Endodermal cell (in vitro differentiated cells): Measurements from ENCODE around the gene RPS6KB2. TPM values are rescaled to one million over a fixed set of nuclear protein-coding genes. Genes with fewer than 3 reads are reported as not detected.

Experiments
- DNase-seq: peaks from one replicate; pipeline ENCODE4 v3.0.0-alpha.2; 2017
- H3K27ac ChIP-seq: 2 replicates; pipeline ENCODE4 v1.5.1; 2013; ENCODE audit warnings: mild to moderate bottlenecking, low read depth, low read length, moderate library complexity
- H3K27me3 ChIP-seq: 2 replicates; pipeline ENCODE4 v1.6.1; 2013; ENCODE audit warnings: mild to moderate bottlenecking, low read length, moderate library complexity; ENCODE audit not compliant: insufficient read depth, control insufficient read depth, poor library complexity, severe bottlenecking
- H3K36me3 ChIP-seq: 2 replicates; pipeline ENCODE4 v1.7.0; 2013; ENCODE audit warnings: mild to moderate bottlenecking, low read length, moderate library complexity; ENCODE audit not compliant: control insufficient read depth, insufficient read depth
- H3K4me1 ChIP-seq: one replicate; pipeline ENCODE4 v1.7.0; 2013; ENCODE audit warnings: low read length; ENCODE audit not compliant: control insufficient read depth, insufficient read depth
- H3K4me3 ChIP-seq: 2 replicates; pipeline ENCODE4 v1.5.1; 2013; ENCODE audit warnings: mild to moderate bottlenecking, low read length, moderate library complexity
- H3K9ac ChIP-seq: 2 replicates; pipeline ENCODE4 v1.6.1; 2013; ENCODE audit warnings: mild to moderate bottlenecking, low read length, moderate library complexity; ENCODE audit not compliant: poor library complexity, severe bottlenecking; ENCODE audit errors: extremely low read depth
- H3K9me3 ChIP-seq: 2 replicates; pipeline ENCODE4 v1.6.1; 2013; ENCODE audit warnings: mild to moderate bottlenecking, low read length, moderate library complexity; ENCODE audit not compliant: control insufficient read depth
- H3K27ac Mint-ChIP-seq: 2 replicates; pipeline ENCODE4 v1.8.0; 2020; ENCODE audit warnings: mixed read lengths
- H3K27me3 Mint-ChIP-seq: 2 replicates; pipeline ENCODE4 v1.8.0; 2021; ENCODE audit warnings: mild to moderate bottlenecking, mixed read lengths; ENCODE audit not compliant: insufficient read depth
- H3K36me3 Mint-ChIP-seq: 2 replicates; pipeline ENCODE4 v1.8.0; 2020; ENCODE audit warnings: low read depth, mixed read lengths
- H3K4me1 Mint-ChIP-seq: 2 replicates; pipeline ENCODE4 v1.8.0; 2020; ENCODE audit warnings: mixed read lengths
- H3K4me3 Mint-ChIP-seq: 2 replicates; pipeline ENCODE4 v1.8.0; 2020; ENCODE audit warnings: mild to moderate bottlenecking, moderate library complexity, mixed read lengths
- H3K9me3 Mint-ChIP-seq: 2 replicates; pipeline ENCODE4 v1.8.0; 2020; ENCODE audit warnings: mild to moderate bottlenecking, mixed read lengths
- WGBS, 2 experiments: methylation state at CpG; one replicate each; pipeline versions ENCODE4 v1.1.5 to v1.1.7; 2013; ENCODE audit warnings: missing lambda C conversion rate in 2 of 2, mixed read lengths in 1 of 2; ENCODE audit not compliant: insufficient coverage in 1 of 2, insufficient read length in 1 of 2; 5-methylcytosine and 5-hydroxymethylcytosine counted together
- total RNA-seq, 2 donors: library from RNA; stranded (reverse); fragmentation: NEBNext Ultra II Directional in 1 of 2; extraction: Animal tissue kit (Norgen Biotek cat#: 25700) in 1 of 2; gene quantifications; 2 replicates in 1 of 2; 3 replicates in 1 of 2; pipeline ENCODE4 v1.2.1, GENCODE V29; 2021
- TF ChIP-seq, protein P1 (sequence below): fragments of 200-600 bp; sonication (generic); conservative IDR thresholded peaks from 2 replicates; pipeline ENCODE4 v1.5.0; 2021; ENCODE audit warnings: antibody characterized with exemption, mild to moderate bottlenecking

Gene RPS6KB2
- total RNA-seq, 2 donors from 2014 or later: 47.0 to 51.8 TPM

- Histone ChIP-seq H3K4me1 (no peaks in the 10 kb centered on the region), H3K9ac (no peak overlapping the region), H3K27me3 (no peaks in the 10 kb centered on the region), H3K36me3 (no peaks in the 10 kb centered on the region), H3K9me3 (no peaks in the 10 kb centered on the region), H3K27ac (peak overlapping the region; percentile 66), H3K4me3 (no peak overlapping the region)
- WGBS, 2 experiments: 94 to 96% methylated on average over 11 to 14 of the region's 14 CpGs
- Mint-ChIP-seq H3K9me3 (no peaks in the 10 kb centered on the region), H3K36me3 (no peaks in the 10 kb centered on the region), H3K27me3 (no peaks in the 10 kb centered on the region), H3K4me1 (no peaks in the 10 kb centered on the region), H3K4me3 (no peak overlapping the region), H3K27ac (no peak overlapping the region)
- DNase-seq: peak; percentile 36
- TF ChIP-seq, protein P1, sequence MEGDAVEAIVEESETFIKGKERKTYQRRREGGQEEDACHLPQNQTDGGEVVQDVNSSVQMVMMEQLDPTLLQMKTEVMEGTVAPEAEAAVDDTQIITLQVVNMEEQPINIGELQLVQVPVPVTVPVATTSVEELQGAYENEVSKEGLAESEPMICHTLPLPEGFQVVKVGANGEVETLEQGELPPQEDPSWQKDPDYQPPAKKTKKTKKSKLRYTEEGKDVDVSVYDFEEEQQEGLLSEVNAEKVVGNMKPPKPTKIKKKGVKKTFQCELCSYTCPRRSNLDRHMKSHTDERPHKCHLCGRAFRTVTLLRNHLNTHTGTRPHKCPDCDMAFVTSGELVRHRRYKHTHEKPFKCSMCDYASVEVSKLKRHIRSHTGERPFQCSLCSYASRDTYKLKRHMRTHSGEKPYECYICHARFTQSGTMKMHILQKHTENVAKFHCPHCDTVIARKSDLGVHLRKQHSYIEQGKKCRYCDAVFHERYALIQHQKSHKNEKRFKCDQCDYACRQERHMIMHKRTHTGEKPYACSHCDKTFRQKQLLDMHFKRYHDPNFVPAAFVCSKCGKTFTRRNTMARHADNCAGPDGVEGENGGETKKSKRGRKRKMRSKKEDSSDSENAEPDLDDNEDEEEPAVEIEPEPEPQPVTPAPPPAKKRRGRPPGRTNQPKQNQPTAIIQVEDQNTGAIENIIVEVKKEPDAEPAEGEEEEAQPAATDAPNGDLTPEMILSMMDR: no peak
Observed at GRCh38 chr11:67451658-67451976, 23.3 kb downstream of the RPS6KB2 start.

DNA sequence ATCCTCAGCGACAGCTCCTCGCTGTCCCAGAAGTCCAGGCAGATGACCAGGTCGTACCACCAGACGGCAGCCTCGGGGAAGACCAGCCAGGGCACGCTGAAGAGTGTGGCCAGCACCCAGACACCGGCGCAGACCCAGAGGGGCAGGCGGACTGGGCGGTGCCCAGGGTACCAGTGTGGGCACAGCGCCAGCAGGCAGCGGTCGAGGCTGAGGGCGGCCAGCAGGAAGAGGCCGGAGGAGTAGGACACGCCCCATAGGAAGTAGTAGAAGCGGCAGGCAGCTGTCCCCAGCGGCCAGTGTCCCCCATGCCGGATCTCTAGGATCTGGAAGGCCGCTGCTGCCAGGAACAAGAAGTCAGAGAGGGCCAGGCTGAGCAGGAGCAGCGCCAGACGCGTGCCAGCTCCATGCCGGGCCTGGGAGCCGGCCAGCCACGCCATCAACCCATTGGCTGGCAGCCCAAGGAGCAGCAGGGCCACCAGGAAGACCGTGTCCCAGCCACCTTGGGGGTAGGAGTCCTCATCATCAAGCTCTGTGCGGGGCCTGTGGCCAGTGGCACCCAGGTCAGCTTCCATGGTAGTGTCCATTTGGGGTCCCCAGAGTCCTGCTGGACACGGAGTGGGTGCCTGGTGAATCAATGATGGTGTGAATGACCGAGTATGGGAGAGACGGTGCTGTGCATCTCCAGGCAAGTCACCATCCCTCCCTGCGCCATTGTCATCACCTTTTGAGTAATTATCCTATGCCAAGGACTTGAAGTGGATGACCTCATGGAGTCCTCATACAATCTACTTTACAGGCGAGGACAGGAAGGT lies 24.1 kb downstream of the RPS6KB2 start, which contains the start of gene GPR152:
TSS of gene GPR152 (minus strand) at position 589 of the 812 bp plus-strand sequence. CDS start at position 584, 5 bp downstream.
- TF ChIP-seq, protein P1: no peak
- H3K36me3 Mint-ChIP-seq: no peaks in the 10 kb centered on the region
- Histone ChIP-seq H3K36me3 (no peaks in the 10 kb centered on the region), H3K9me3 (no peaks in the 10 kb centered on the region), H3K27ac (no peak within 1 kb of the TSS), H3K9ac (no peak within 1 kb of the TSS), H3K27me3 (no peaks in the 10 kb centered on the region), H3K4me3 (no peak within 1 kb of the TSS), H3K4me1 (no peaks in the 10 kb centered on the region)
- no peak within 1 kb of the TSS for H3K4me3 Mint-ChIP-seq
- no peak within 1 kb of the TSS for H3K27ac Mint-ChIP-seq
- whole genome bisulfite sequencing, 2 experiments: 94% methylated on average over 26 to 33 of the region's 33 CpGs
- no peaks in the 10 kb centered on the region for H3K9me3 Mint-ChIP-seq
- peaks cover under 1% of the 10 kb centered on the region for H3K27me3 Mint-ChIP-seq
- no peaks in the 10 kb centered on the region for H3K4me1 Mint-ChIP-seq
- DNase-seq: peak; percentile 40

DNA sequence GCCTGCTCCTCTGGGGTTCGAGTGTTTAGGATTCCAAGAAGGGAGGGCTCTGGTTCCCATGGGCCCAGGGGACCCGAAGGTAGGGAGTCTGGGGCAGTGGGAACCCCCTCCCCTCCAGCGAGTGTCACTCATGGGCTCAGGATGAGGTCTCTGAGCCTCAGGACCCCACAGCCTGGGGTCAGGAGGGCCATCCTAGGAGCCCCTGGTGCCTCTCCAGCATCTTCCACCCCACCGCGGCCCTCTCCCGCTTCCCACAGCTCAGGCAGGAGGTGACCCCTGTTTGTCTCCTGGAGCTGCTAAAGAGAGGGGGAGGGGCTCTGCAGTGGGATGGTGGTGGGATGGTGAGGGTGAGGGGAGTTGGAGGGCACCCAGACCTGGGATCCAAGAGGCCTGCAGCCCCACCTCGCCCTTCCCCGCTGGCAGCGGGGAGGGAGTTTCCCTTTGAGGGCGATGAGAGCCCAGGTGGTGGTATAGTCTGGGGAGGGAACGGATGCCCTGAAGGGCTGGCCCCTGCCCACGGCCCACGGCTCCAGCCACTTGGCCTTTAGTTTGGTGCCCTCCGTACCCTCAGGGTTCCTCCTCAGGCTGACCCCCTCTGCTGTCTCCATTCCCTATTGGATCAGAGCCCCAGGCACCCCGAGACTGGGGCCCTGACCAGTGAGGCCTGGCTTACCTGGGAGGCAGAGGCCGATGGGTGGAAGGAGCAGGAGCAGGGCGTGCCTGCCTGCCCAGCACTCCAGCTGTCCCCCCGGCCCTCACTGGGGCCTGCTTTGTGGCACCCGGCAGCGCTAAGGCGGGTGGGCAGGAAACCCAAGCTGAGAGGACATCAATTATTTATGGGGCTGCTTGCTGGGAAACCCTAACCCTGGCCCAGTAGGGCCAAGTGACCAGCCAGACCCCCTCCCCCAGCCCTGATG lies 25.8 kb downstream of the RPS6KB2 start:
- DNase-seq: no peak
- WGBS, 2 experiments: 92 to 95% methylated on average over 8 to 21 of the region's 21 CpGs
- Mint-ChIP-seq H3K4me1 (no peaks in the 10 kb centered on the region), H3K9me3 (no peaks in the 10 kb centered on the region), H3K4me3 (no peak overlapping the region), H3K36me3 (no peaks in the 10 kb centered on the region), H3K27ac (no peak overlapping the region), H3K27me3 (peaks cover 4% of the 10 kb centered on the region)
- H3K4me3 ChIP-seq: no peak overlapping the region
- no peaks in the 10 kb centered on the region for H3K27me3 ChIP-seq
- TF ChIP-seq, protein P1: no peak
- no peaks in the 10 kb centered on the region for H3K4me1 ChIP-seq
- H3K36me3 ChIP-seq: no peaks in the 10 kb centered on the region
- no peak overlapping the region for H3K9ac ChIP-seq
- no peak overlapping the region for H3K27ac ChIP-seq
- H3K9me3 ChIP-seq: no peaks in the 10 kb centered on the region
